ENCODE results near the gene PSMA5. TPM values are rescaled to one million over a fixed set of nuclear protein-coding genes. Genes with fewer than 3 reads are reported as not detected.

The PSMA5 gene
- total RNA-seq, 1 experiment from 2014 or later = 169 TPM

GRCh38 chr1:109426281-109427170, at the start of gene PSMA5 (continued):
- TF ChIP-seq REST (IDR thresholded peaks at IDR 0.05; ENCODE audit: low read depth) (no peak), CEBPB (IDR thresholded peaks at IDR 0.05; ENCODE audit: low read depth) (no peak)

- intact Hi-C loops (cut with micrococcal nuclease) = no loop called here
- H3K9me3 ChIP-seq (ENCODE audit: control insufficient read depth in 1 of 2, insufficient read depth in 1 of 2, low read depth in 1 of 2, low read length in 2 of 2) = no peaks in the 10 kb centered on the region
- ChIA-PET CTCF (no interaction called here), POLR2A (no interaction called here), RAD21 (ENCODE audit: low non-redundant PET in 1 of 2, low total read pairs in 2 of 2, uncharacterized antibody in 2 of 2, unreplicated experiment in 2 of 2) (no interaction called here)
- no peak overlapping the region for H3K27ac ChIP-seq (ENCODE audit: low read depth, low read length)
- no peaks in the 10 kb centered on the region for H4K20me1 ChIP-seq (ENCODE audit: insufficient read depth)
- BruUV-seq (replicated peaks) = no TSS peak
- no peak overlapping the region for H3K9ac ChIP-seq (ENCODE audit: low read length)
- peaks cover 23% of the 10 kb centered on the region for H3K27me3 ChIP-seq (ENCODE audit: insufficient read depth, low read length)
- no peaks in the 10 kb centered on the region for H3K79me2 ChIP-seq (ENCODE audit: insufficient read depth, low read length)
- no peaks in the 10 kb centered on the region for H3K9me2 ChIP-seq (ENCODE audit: insufficient read depth)
- no peak overlapping the region for H3K4me3 ChIP-seq (replicated peaks in 1 of 2; ENCODE audit: low read depth in 1 of 2, low read length in 2 of 2)
- no peak for DNase-seq (ENCODE audit: low read depth, low spot score)
- H3K36me3 ChIP-seq (ENCODE audit: control insufficient read depth in 1 of 2, insufficient read depth in 2 of 2, low read length in 2 of 2) = no peaks in the 10 kb centered on the region
- H3K4me2 ChIP-seq (ENCODE audit: low read length) = no peak overlapping the region
- ATAC-seq = no peak
- peaks cover 3 to 11% of the 10 kb centered on the region in 2 experiments; a peak in 3 of 4 replicates for H3K4me1 ChIP-seq (ENCODE audit: control insufficient read depth in 1 of 2, insufficient read depth in 2 of 2, low read length in 2 of 2)
- no peak overlapping the region for H2AFZ ChIP-seq (ENCODE audit: low read depth, low read length, poor library complexity, severe bottlenecking)
- TF ChIP-seq SRF (IDR thresholded peaks at IDR 0.05; ENCODE audit: low read depth) (no peak), REST (IDR thresholded peaks at IDR 0.05; ENCODE audit: low read depth) (no peak), ZNF274 (IDR thresholded peaks at IDR 0.05; ENCODE audit: low read depth, low read length) (no peak), YY1 (IDR thresholded peaks at IDR 0.05; ENCODE audit: extremely low read depth, insufficient replicate concordance, low read depth, low read length) (no peak), CBX3 (IDR thresholded peaks at IDR 0.05; ENCODE audit: low read depth) (no peak), CTCF (IDR thresholded peaks at IDR 0.05 in 2 of 3, conservative IDR thresholded peaks at IDR 0.05 in 1 of 3; ENCODE audit: borderline replicate concordance in 1 of 3, insufficient read depth in 1 of 3, low read depth in 2 of 3, low read length in 2 of 3) (no peak), SIN3A (IDR thresholded peaks at IDR 0.05; ENCODE audit: low read depth) (no peak), POLR2AphosphoS5 (IDR thresholded peaks at IDR 0.05; ENCODE audit: low read depth, low read length) (no peak), TCF7L2 (IDR thresholded peaks at IDR 0.05; ENCODE audit: borderline replicate concordance, extremely low read depth, insufficient read depth, insufficient read length) (no peak), MAX (IDR thresholded peaks at IDR 0.05) (no peak), ZFX (IDR thresholded peaks at IDR 0.05) (no peak), EZH2 (IDR thresholded peaks at IDR 0.05) (no peak), POLR2A (IDR thresholded peaks at IDR 0.05; ENCODE audit: borderline replicate concordance, extremely low read depth, insufficient read depth, insufficient read length) (no peak), ELF1 (IDR thresholded peaks at IDR 0.05; ENCODE audit: borderline replicate concordance, low read depth) (no peak)
Measured at GRCh38 chr1:109475261-109475660, 49.0 kb upstream of the PSMA5 start.

Measured in HCT116 (cell line).